Stimulated activated CD4-positive, alpha-beta T cell treated with anti-CD3 and anti-CD28 coated beads, Interleukin-12 subunit alpha, Interleukin-12 subunit beta, amount 100 ng/mL, for 24 hours (primary cell): ENCODE results near the gene CLCN2.

Source experiments
- DNase-seq, 2 experiments: peaks; one replicate each; pipeline ENCODE4 v3.0.0-alpha.2; 2020; ENCODE audit warnings: low read depth in 2 of 2

Gene CLCN2

DNA sequence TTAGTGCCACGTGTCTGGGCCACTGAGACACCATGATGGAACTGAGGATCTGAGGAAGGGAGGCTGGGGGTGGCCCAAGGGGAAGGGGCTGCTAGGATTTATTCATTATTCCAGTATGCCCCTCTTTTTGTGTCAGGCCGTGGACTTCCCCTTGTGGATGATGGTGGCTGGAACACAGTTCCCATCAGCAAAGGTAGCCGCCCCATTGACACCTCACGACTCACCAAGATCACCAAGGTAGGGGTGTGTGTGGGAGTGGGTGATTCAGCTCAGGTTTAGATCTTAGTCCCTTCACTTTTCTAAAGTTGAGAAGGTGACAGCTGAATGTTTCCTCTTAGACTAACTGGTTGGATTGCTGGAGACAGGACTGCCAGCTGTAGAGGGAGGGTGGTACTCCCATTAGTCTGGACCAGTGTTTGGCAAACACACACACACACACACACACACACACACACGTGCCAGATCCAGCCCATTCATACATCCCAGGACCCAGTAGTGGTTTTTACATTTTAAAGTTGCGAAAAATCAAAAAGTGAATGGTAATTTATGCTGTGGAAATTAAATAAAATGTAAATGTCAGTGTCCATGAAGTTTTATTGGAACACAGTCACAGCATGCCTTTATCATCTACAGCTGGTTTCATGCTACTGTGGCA lies 35.6 kb downstream of the CLCN2 start:
- DNase-seq: no peak

DNA sequence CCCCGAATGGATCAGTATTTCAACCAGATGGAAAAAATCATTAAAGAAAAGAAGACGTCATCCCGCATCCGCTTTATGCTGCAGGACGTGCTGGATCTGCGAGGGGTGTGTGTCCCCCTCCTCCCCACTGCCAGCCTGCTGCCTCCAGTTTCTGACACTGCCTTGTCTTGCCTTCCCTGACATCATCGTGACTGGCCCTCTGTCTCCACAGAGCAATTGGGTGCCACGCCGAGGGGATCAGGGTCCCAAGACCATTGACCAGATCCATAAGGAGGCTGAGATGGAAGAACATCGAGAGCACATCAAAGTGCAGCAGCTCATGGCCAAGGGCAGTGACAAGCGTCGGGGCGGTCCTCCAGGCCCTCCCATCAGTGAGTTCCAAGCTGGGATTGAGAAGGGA lies 36.1 kb downstream of the CLCN2 start:
- DNase-seq: no peak

DNA sequence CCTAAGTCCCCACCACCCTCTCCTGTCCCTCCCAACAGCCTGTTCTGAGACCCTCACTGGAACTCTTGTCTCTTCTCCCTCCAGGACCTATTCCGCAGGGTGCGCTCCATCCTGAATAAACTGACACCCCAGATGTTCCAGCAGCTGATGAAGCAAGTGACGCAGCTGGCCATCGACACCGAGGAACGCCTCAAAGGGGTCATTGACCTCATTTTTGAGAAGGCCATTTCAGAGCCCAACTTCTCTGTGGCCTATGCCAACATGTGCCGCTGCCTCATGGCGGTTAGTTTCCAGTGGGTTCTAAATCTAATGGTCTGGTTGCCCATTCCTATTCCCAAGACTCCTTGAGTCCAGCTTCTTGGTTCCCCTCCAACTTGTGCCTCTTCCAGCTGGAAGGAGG lies 37.7 kb downstream of the CLCN2 start:
- DNase-seq: no peak

DNA sequence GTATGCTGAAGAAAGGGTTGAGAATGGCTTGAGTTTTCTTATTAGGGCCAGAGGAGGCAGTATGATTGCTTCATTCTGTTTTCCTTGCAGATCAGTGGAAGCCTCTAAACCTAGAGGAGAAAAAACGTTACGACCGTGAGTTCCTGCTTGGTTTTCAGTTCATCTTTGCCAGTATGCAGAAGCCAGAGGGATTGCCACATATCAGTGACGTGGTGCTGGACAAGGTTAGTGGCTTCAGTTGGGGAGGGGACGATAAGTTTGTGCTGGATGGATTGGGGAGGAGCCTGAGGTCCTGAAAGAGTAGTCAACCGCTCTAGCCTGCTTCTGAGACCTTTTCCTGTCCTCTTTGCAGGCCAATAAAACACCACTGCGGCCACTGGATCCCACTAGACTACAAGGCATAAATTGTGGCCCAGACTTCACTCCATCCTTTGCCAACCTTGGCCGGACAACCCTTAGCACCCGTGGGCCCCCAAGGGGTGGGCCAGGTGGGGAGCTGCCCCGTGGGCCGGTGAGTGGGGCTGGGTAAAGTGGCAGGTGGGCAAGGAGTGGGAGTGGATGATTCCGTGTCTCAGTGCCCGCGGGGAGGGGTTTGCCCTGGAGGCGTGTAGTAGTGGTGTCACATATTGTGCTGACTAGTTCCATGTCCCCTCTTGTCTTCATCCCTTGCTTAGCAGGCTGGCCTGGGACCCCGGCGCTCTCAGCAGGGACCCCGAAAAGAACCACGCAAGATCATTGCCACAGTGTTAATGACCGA lies 38.5 kb downstream of the CLCN2 start:
- no peak for DNase-seq

DNA sequence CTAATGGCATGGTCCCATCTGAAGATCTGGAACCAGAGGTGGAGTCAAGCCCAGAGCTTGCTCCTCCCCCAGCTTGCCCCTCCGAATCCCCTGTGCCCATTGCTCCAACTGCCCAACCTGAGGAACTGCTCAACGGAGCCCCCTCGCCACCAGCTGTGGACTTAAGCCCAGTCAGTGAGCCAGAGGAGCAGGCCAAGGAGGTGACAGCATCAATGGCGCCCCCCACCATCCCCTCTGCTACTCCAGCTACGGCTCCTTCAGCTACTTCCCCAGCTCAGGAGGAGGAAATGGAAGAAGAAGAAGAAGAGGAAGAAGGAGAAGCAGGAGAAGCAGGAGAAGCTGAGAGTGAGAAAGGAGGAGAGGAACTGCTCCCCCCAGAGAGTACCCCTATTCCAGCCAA lies 39.7 kb downstream of the CLCN2 start:
- DNase-seq: no peak

DNA sequence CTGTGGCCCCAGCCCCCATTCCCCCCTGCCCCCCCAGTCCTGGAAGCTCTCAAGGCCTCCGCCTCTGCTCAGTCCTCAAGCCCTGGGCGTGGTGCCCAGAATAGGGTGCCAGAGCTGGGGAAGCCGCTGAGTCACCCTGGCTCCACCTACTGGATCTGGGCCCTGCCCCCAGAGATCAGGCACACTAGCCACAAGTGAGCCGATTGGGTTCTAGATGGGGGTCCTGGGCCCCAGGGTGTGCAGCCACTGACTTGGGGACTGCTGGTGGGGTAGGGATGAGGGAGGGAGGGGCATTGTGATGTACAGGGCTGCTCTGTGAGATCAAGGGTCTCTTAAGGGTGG lies 41.3 kb downstream of the CLCN2 start:
- peak in 1 of 2 experiments; percentile 42 for DNase-seq

DNA sequence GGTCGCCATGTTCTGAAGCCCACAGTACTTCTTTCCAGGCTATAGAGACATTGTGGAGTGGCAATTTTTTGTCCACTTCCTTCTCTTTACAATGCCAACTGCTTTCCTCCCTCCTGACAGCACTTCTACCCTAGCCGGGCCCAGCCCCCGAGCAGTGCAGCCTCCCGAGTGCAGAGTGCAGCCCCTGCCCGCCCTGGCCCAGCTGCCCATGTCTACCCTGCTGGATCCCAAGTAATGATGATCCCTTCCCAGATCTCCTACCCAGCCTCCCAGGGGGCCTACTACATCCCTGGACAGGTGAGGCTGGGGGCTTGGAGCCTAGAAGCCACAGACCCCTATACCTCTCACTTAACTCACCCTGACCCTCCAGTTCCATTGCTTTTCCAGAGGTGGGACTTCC lies 44.2 kb downstream of the CLCN2 start:
- DNase-seq: no peak

DNA sequence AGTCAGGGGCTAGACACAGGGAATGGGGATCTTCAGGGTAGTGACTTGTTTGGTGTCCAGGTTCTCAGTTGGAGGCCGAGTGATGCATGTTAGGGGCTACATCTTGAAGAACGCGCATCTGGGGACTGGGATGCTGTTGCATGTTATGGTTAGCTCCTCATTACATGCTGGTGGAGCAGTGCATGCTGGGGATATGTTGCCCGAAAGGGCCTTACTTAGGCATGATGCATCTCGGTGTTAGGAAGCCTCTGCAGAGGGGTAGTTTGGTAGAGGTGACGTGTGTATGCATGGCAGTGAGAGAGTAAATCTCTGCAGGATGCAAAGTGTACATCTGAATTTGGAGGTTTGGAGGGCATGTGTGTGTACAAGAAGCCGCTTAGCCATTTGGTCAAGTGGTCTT lies 44.6 kb downstream of the CLCN2 start:
- DNase-seq: no peak

DNA sequence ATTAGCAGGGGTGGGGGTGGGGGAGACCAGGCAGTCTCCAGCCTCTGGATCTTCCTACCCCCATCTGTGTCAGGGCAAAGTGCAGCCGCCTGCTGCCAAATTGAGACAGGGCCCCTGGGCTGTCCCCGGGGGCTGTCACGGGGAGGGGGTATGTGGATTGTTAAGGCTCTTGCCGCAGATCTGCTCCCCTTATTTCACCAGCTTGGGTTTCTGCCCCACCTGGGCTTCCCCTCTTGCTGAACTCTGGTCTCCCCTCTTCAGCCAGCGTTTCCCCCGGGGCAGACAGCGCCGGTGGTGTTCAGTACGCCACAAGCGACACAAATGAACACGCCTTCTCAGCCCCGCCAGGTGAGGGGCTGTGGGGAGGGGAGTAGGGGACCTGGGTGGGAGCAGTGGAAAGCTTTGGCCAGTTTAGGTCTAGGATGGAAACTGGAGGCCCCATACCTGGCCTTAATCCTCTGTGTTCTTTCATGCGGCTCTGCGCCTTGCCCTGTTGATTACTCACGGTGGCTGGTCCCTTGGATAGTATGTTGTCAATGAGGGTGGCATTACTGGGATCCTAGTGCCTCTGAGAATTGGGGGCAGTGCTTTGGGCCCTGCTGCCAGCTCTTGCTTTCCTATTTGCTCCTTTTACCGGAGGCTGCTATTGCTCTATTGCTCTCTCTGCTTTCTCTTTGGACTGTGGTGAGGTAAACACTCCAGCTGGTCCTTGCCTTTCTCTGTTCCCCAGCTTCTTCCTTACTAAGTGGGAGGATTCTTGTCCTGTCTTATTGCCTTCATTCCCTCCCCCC lies 45.3 kb downstream of the CLCN2 start:
- no peak for DNase-seq

DNA sequence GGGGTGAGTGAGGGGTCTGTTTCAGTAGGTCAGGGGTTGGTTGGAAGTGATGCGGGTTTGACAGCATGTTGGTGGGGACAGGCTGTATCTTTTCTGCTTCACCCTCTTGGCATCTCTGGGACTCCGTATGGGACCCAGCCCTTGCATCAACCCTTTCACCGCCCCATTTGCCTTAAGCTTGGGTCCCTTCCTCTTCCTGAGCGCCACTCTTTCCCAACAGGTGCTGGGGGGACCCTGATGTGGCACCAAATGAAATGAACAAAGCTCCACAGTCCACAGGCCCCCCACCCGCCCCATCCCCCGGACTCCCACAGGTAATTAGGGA lies 45.9 kb downstream of the CLCN2 start:
- DNase-seq: no peak

DNA sequence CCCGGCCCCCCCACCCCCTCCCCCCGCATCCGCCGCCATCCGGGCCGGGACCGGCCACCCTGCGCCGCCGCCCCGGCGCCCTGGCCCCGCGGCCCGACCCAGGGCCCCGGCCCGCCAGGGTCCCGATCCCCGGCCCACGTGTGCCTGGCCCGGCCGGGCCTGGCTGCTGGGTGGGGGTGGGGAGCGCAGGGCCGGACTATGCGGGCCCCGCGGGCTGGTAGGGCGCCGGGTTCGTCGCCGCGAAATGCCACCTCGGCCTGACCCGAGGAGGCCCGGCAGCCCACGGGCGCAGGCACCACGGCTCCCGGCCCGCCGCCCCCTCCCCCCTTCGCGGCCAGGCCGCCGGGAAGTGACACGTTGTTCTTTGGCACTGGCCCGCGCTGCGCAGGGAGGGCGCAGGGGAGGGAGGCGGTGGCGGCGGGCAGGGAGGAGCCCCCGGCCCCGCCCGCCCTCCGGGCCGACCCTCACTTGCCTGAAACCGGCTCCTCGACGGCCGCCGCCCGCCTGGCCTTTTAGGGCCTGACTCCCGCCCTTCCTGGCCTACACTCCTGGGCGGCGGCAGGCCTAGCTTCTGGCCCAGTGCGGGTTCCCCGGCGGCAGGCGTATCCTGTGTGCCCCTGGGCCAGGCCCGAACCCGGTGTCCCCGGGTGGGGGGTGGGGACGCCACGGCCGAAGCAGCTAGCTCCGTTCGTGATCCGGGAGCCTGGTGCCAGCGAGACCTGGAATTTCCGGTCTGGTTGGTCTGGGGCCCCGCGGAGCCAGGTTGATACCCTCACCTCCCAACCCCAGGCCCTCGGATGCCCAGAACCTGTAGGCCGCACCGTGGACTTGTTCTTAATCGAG lies 46.5 kb downstream of the CLCN2 start:
- peak in 1 of 2 experiments; percentile 36 for DNase-seq

DNA sequence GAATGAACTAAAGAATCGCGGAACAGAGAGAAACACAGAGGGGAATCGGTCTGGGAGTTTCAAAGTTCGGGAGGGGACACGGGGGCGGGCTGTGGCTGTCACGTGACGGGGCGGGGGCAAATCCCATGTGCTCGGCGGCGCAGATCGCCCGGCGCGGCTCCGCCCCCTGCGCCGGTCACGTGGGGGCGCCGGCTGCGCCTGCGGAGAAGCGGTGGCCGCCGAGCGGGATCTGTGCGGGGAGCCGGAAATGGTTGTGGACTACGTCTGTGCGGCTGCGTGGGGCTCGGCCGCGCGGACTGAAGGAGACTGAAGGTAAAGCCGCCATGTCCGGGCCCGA lies 47.1 kb downstream of the CLCN2 start, which contains the start of gene EIF4G1:
Gene EIF4G1 (plus strand): TSS at position 244 of the 337 bp plus-strand sequence. CDS start 1,191 bp downstream, outside the sequence.
- peak; percentile 85 to 90 for DNase-seq

DNA sequence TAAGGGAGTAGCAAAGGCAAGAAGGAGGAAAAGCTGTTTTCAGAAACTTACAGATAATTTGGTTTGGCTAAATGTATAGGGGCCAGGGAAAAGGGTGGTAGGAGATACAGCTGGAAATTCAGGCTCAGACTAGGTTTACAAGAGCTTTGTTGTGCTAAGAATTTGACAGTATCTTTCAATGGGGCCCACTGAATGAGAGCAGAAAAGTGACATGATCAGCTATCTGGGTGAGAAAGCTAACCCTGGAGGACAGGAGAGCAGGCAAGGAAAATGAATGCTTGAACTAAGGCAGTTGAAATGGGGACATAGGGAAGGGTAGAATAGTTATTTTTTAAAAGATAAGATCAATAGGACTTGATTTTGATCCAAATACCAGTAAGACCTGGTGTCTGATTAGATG lies 49.8 kb downstream of the CLCN2 start:
- DNase-seq: no peak

DNA sequence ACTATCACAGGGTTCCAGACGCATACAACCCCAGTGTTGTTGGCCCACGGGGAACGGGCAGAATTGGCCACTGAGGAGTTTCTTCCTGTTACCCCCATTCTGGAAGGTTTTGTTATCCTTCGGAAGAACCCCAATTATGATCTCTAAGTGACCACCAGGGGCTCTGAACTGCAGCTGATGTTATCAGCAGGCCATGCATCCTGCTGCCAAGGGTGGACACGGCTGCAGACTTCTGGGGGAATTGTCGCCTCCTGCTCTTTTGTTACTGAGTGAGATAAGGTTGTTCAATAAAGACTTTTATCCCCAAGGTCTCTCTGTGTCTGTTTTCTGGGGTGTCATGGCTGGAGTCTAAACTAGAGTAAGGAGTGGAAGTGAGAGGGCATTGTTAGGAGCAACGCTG lies 52.7 kb downstream of the CLCN2 start:
- no peak for DNase-seq

DNA sequence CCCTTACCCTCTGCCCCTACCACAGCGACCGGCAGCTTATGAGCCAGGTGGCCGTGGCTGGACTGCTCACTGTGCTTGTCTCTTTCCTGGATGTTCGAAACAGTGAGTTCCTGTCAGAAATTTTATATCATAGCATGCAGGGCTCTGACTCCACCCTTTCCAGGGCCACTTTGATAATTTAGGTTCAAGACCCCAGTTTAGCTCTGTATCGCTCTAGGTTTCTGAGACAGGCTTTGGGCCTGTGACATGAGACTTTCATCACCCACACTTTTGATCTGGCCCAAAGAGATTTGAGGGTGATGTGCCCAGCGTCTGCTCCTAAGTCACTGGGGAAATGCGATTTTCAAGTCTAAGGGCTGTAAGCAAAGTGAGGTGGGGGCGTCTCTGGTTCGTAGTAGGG lies 53.5 kb downstream of the CLCN2 start:
- no peak for DNase-seq

DNA sequence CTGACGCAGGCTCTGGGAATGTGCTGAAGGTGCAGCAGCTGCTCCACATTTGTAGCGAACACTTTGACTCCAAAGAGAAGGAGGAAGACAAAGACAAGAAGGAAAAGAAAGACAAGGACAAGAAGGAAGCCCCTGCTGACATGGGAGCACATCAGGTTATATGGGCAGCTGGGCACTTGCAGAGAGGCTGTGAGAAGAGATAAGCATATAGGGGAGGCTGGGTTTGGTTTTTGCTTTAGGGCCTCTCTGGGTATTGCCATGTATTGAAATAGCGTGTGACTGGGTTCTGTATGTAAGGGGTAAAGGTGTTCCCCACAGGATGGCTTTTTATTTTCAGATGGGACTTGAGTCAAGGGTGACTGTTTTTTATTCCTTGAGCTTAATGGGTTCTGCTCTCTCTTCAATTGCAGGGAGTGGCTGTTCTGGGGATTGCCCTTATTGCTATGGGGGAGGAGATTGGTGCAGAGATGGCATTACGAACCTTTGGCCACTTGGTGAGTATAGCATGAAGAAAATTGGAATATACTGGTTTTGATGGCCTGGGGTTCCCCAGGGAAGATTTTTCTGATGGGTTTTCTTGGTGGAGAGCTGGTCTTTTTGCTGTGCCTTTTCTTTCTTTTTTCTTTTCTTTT lies 54.9 kb downstream of the CLCN2 start:
- DNase-seq: no peak

DNA sequence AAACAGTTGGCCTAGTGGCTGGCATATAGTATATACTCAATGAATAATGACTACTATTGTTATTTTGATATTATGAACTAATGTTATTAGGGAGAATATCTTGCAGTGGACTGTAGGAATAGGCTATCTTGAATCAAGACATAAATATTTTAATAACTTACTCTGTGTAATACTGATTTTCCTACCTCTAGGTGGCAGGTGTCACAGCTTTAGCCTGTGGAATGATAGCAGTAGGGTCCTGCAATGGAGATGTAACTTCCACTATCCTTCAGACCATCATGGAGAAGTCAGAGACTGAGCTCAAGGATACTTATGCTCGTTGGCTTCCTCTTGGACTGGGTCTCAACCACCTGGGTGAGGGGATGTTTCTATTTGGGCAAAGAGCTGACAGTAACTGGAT lies 55.8 kb downstream of the CLCN2 start:
- DNase-seq: no peak

DNA sequence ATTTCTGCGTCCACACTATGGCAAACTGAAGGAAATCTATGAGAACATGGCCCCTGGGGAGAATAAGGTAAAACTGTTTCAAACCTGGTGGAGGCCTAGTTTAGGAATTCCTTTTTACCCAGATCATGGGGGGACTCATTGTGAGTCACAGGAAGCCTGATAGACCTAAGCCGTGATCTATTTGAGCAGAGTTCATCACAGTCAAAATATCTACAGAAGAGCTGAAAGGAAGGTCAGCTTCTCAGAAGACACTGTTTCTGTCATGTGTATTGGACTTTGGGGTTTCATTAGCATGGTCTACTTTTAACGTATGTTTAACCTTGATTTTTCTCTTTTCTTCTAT lies 61.1 kb downstream of the CLCN2 start:
- DNase-seq: no peak

DNA sequence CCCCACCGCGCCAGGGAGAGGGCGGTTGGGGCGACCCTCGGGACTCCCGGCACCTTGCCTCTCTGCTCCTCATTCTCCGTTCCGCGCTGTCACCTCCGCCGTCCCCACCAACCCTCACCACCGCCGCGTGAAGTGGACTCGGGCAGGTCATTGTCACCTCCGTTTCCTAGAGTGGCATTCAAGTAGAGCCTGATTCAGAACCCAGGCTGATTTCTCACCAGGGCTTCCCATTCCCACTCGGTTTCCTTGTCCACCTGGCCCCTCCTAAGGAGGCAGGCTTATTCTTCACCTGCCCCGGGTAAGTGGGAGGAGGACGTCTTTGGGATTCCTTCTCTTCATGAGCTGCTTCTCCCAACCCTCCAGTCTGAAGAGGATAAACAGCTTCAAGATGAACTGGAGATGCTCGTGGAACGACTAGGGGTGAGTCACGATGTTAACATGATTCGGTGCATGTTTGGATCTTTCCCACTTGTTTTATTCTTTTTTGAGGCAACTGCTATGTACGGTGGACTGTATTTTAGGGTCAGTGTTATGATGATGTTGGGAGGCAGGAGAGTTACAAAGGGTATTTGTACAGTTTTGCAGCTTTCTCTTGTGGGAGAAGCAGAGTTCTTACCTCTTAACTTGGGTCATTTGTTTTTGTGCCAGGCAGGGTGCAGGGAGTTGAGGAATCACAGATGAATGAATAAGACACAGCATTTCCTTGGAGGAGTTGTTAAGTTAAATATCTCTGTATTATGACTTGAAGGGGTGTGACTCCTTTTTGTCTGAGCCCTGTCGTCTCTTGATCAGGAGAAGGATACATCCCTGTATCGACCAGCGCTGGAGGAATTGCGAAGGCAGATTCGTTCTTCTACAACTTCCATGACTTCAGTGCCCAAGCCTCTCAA lies 61.7 kb downstream of the CLCN2 start:
- DNase-seq: no peak

DNA sequence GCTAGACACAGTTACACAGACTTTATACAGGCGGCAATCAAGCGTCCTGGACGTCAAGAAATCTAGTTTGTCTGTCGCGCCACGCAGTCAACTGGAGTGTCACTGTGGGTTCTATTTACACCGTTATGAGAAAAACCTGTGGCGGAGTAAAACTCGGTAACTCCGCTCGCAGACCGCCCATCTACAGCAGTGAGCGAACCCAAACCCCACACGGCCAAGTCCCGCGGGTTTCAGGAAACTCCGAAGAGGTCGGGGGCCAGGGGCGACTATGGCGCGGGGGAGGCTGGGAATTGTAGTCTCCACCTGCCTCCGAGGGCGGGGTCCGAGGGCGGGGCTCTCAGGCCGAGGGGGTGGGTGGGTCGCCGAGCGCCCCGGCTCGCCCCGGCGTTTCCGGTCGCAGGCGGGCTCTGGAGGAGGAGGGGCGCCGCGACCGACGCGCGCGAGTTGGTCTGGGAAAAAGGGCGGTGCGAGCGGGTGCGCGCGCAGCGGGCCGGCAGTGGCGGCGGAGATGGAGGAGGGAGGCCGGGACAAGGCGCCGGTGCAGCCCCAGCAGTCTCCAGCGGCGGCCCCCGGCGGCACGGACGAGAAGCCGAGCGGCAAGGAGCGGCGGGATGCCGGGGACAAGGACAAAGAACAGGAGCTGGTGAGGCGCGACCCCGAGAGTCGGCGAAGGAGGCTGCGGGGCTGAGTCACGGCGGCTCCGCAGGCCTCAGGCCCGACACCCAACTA lies 62.5 kb downstream of the CLCN2 start, which contains the start of gene PSMD2:
Gene PSMD2 (plus strand): TSS at position 483 of the 729 bp plus-strand sequence. CDS start 26 bp downstream, at position 509.
- peak; percentile 97 to 98 for DNase-seq
